Measurements from ENCODE around the gene CCL11.

DNA sequence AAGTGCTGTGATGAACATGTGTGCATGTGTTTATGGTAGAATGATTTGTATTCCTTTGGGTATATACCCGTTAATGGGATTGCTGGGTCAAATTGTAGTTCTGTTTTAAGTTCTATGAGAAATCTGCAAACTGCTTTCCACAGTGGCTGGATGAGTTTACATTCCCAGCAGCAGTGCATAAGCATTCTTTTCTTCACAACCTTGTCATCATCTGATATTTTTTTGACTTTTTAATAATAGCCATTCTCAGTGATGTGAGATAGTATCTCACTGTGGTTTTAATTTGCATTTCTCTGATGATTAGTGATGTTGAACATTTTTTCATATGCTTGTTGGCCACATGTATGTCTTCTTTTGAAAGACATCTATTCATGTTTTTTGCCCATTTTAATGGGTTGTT, 52.2 kb downstream of the CCL11 start:
- TF ChIP-seq, protein P1, sequence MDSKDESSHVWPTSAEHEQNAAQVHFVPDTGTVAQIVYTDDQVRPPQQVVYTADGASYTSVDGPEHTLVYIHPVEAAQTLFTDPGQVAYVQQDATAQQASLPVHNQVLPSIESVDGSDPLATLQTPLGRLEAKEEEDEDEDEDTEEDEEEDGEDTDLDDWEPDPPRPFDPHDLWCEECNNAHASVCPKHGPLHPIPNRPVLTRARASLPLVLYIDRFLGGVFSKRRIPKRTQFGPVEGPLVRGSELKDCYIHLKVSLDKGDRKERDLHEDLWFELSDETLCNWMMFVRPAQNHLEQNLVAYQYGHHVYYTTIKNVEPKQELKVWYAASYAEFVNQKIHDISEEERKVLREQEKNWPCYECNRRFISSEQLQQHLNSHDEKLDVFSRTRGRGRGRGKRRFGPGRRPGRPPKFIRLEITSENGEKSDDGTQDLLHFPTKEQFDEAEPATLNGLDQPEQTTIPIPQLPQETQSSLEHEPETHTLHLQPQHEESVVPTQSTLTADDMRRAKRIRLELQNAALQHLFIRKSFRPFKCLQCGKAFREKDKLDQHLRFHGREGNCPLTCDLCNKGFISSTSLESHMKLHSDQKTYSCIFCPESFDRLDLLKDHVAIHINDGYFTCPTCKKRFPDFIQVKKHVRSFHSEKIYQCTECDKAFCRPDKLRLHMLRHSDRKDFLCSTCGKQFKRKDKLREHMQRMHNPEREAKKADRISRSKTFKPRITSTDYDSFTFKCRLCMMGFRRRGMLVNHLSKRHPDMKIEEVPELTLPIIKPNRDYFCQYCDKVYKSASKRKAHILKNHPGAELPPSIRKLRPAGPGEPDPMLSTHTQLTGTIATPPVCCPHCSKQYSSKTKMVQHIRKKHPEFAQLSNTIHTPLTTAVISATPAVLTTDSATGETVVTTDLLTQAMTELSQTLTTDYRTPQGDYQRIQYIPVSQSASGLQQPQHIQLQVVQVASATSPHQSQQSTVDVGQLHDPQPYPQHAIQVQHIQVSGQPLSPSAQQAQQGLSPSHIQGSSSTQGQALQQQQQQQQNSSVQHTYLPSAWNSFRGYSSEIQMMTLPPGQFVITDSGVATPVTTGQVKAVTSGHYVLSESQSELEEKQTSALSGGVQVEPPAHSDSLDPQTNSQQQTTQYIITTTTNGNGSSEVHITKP (tag by site-specific recombination; IDR thresholded peaks at IDR 0.05), result no peak
- TF ChIP-seq GLI2 (tag by site-specific recombination; IDR thresholded peaks at IDR 0.05; ENCODE audit: borderline replicate concordance, low read depth) (no peak), ZNF175 (tag by site-specific recombination; IDR thresholded peaks at IDR 0.05) (no peak), CTCF (tag by site-specific recombination; IDR thresholded peaks at IDR 0.05) (no peak), ZNF292 (tag by site-specific recombination; IDR thresholded peaks at IDR 0.05; ENCODE audit: borderline replicate concordance, low read depth) (no peak), ZNF121 (tag by site-specific recombination; IDR thresholded peaks at IDR 0.05) (no peak), YY1 (tag by site-specific recombination; IDR thresholded peaks at IDR 0.05) (no peak), ZNF266 (tag by site-specific recombination; IDR thresholded peaks at IDR 0.05; ENCODE audit: low read depth) (no peak)

All from HEK293 (cell line).